Right lobe of liver (tissue), 6 donors: ENCODE results near the gene IGF2BP2. TPM values are rescaled to one million over a fixed set of nuclear protein-coding genes. Genes with fewer than 3 reads are reported as not detected.

Experiments
- ATAC-seq, 4 donors: fragments of 200-7000 bp; cut with Tn5 transposase; one replicate each; pipeline ENCODE4 v1.9.1; 2020; ENCODE audit warnings: mild to moderate bottlenecking in 4 of 4, moderate library complexity in 4 of 4
- DNase-seq, 3 donors: peaks; one replicate each; pipeline ENCODE4 v3.0.0-alpha.2; 2020
- H3K27ac ChIP-seq, 3 donors: fragments of 200-600 bp; one replicate each; pipeline ENCODE4 v1.8.0; 2022
- H3K27me3 ChIP-seq, 2 donors: fragments of 200-600 bp; one replicate each; pipeline ENCODE4 v1.8.0; 2022
- H3K36me3 ChIP-seq, 4 donors: fragments of 200-600 bp; sonication (generic) in 1 of 4; one replicate each; pipeline versions ENCODE4 v1.5.1 to v1.8.0; 2017 to 2022; ENCODE audit warnings: control low read depth in 1 of 4
- H3K4me1 ChIP-seq, 4 donors: fragments of 200-600 bp; sonication (generic) in 1 of 4; one replicate each; pipeline versions ENCODE4 v1.5.1 to v1.8.0; 2017 to 2022; ENCODE audit warnings: control low read depth in 1 of 4
- H3K4me3 ChIP-seq, 3 donors: fragments of 200-600 bp; one replicate each; pipeline ENCODE4 v1.8.0; 2022
- H3K9me3 ChIP-seq, 4 donors: fragments of 200-600 bp; sonication (generic) in 1 of 4; one replicate each; pipeline versions ENCODE4 v1.5.1 to v1.8.0; 2017 to 2022; ENCODE audit warnings: control low read depth in 1 of 4
- POLR2A ChIP-seq: fragments of 450-650 bp; IDR thresholded peaks from one replicate; pipeline ENCODE4 v1.6.1; 2017; ENCODE audit warnings: antibody characterized with exemption, mild to moderate bottlenecking
- WGBS: methylation state at CpG from one replicate; pipeline ENCODE4 v1.1.6; 2018; ENCODE audit warnings: low coverage, low lambda C conversion rate; ENCODE audit not compliant: insufficient coverage; ENCODE audit errors: missing lambda C conversion rate; 5-methylcytosine and 5-hydroxymethylcytosine counted together
- intact Hi-C, 2 donors: fragments of 100-400 bp; cut with DNase I; formaldehyde crosslinking; loops; one replicate each; pipeline versions ENCODE4 v1.11.2 to v1.14.1; 2022
- total RNA-seq, 6 experiments: library from RNA; depleted of rRNA in 2 of 6; stranded (reverse); fragments of >200 nt in 2 of 6; fragmentation: NEBNext Ultra II Directional in 3 of 6; extraction: Animal tissue kit (Norgen Biotek cat#: 25700) in 3 of 6; gene quantifications; one replicate each; pipeline versions ENCODE4 v1.1.0 to v1.2.4, GENCODE V29; 2016 to 2023
- TF ChIP-seq, protein P1 (sequence below), 4 donors: fragments of 200-600 bp in 3 of 4; fragments of 450-650 bp in 1 of 4; IDR thresholded peaks; one replicate each; pipeline versions ENCODE4 v1.5.1 to v1.8.0; 2016 to 2022; ENCODE audit warnings: antibody characterized with exemption in 4 of 4, mild to moderate bottlenecking in 2 of 4
- donor health status: DM: no; HTN: yes; CAD: no.
- donor health status: DM: no; HTN: no; CAD: no.
- donor health status: DM: no; HTN: no; CAD: no.
- donor health status: DM: no; HTN: yes; CAD: no.
- donor health status: DM: no; HTN: yes; CAD: no.

The IGF2BP2 gene
- total RNA-seq, 6 experiments from 2014 or later: 0.99 to 3.0 (median 1.8) TPM

DNA sequence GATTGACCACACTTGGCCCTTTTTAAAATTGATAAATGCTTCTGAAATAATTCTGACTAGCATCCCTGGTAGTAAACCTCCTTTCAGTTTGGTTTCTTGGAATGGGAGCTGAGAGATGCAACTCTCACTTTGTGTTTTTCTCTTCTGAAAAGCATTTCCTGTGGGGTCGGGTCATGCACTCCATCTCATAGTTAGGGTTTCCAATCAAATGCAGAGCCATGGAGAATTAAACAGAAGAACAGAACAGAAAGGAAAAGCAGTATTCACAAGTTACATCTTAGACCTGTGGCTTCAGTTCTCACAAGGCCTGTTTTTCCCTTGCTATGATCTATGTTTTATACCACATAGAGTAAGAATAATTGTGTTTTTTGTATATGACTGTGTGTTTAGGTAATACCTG is 199.1 kb downstream of the IGF2BP2 start:
- H3K27ac ChIP-seq: no peak overlapping the region
- no peak for TF ChIP-seq POLR2A
- TF ChIP-seq, protein P1, sequence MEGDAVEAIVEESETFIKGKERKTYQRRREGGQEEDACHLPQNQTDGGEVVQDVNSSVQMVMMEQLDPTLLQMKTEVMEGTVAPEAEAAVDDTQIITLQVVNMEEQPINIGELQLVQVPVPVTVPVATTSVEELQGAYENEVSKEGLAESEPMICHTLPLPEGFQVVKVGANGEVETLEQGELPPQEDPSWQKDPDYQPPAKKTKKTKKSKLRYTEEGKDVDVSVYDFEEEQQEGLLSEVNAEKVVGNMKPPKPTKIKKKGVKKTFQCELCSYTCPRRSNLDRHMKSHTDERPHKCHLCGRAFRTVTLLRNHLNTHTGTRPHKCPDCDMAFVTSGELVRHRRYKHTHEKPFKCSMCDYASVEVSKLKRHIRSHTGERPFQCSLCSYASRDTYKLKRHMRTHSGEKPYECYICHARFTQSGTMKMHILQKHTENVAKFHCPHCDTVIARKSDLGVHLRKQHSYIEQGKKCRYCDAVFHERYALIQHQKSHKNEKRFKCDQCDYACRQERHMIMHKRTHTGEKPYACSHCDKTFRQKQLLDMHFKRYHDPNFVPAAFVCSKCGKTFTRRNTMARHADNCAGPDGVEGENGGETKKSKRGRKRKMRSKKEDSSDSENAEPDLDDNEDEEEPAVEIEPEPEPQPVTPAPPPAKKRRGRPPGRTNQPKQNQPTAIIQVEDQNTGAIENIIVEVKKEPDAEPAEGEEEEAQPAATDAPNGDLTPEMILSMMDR (IDR thresholded peaks at IDR 0.05): no peak
- DNase-seq (no peak), ATAC-seq (no peak)
- no peaks in the 10 kb centered on the region for H3K9me3 ChIP-seq
- 62% methylated on average over 1 of the region's 1 CpG for WGBS
- H3K27me3 ChIP-seq: no peaks in the 10 kb centered on the region
- no peaks in the 10 kb centered on the region for H3K4me1 ChIP-seq
- H3K36me3 ChIP-seq: peaks cover 0 to 75% (median 13%) of the 10 kb centered on the region in 4 donors
- no peak overlapping the region for H3K4me3 ChIP-seq
- intact Hi-C loops: no loop called here

DNA sequence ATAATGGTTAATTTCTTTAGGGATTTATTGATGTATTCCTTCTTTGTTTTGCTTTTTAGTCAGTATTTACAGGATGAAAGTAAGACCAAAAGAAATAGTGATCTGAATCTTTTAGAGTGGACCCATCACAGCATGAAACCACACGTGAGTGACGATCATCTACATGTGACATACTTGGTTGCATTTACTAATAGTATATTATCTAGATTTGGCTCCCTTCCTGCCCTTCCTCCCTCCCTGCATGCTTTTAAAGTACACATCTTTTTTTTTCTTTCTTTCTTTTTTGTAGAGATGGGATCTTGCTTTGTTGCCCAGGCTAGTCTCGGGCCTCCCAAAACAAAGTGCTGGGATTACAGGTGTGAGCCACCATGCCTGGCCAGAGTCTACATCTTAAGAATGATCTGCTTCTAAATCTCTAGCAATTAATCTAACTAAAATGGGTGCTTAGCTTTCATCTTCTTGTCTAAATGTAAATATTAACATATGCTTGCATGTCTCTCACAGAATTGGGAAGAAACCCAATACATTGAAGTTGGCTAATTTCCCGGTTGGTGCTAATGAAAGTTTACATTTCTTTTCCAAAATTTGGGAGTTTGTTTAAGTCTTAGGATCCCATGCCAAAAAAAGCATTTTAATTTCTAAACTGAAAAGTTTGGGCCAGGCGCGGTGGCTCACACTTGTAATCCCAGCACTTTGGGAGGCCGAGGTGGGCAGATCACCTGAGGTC is 200.7 kb downstream of the IGF2BP2 start:
- intact Hi-C loops: no loop called here
- DNase-seq (no peak), ATAC-seq (no peak)
- Histone ChIP-seq H3K36me3 (peaks cover 0 to 80% (median 15%) of the 10 kb centered on the region in 4 donors), H3K27ac (no peak overlapping the region), H3K9me3 (no peaks in the 10 kb centered on the region), H3K4me3 (no peak overlapping the region), H3K4me1 (no peaks in the 10 kb centered on the region), H3K27me3 (no peaks in the 10 kb centered on the region)
- WGBS: 93% methylated on average over 6 of the region's 7 CpGs
- TF ChIP-seq, protein P1 (IDR thresholded peaks at IDR 0.05): no peak
- no peak for TF ChIP-seq POLR2A

DNA sequence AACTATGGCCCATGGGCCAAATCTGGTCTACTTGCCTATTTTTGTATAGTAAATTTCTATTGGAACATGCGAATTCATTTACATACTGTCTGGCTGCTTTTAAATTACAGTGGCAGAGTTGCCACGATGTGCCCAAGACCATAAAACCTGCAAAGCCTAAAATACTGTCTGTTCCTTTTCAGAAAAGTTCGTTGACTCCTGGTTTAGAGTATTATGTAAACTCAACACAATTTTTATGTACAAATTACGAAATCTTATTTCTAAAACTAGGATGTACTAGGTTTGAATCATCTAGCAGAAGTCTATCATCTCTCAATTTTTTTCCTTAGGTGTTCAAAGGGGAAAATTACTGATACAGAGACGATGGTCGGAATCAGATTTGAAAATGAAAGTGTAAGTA is 211.8 kb downstream of the IGF2BP2 start:
- Histone ChIP-seq H3K36me3 (peaks cover 5 to 62% (median 19%) of the 10 kb centered on the region in 4 donors), H3K27me3 (no peaks in the 10 kb centered on the region), H3K4me3 (peak overlapping the region in 1 of 3 donors; percentile 10), H3K27ac (peak overlapping the region; percentile 3 to 66 (median 25)), H3K9me3 (no peaks in the 10 kb centered on the region), H3K4me1 (peaks cover 0 to 14% (median 6%) of the 10 kb centered on the region in 4 donors)
- ATAC-seq (peak; percentile 73 to 86 (median 80)), DNase-seq (no peak)
- no peak for TF ChIP-seq POLR2A
- TF ChIP-seq, protein P1 (IDR thresholded peaks at IDR 0.05): no peak
- 24% methylated on average over 6 of the region's 6 CpGs for WGBS
- intact Hi-C loops: no loop called here

DNA sequence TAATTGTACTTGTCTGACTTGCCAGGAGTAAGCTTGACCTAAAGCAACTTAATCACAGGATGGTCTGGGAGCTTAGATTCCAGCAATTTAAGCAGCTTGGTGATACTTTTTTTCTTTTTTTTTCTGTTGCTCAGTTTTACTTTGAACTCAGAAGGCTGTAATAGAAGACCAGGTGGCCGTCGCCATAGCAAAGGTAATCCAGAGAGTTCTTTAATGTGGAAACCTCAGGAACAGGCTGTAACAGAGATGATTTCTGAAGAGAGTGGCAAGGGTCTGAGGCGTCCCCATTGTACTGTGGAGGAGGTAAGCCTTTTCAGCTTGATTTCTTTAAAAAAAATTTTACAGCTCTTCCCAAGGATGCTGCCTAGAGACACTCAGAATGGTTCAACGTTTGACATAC is 218.6 kb downstream of the IGF2BP2 start:
- Histone ChIP-seq H3K36me3 (peaks cover 0 to 84% (median 21%) of the 10 kb centered on the region in 4 donors), H3K4me3 (no peak overlapping the region), H3K9me3 (no peaks in the 10 kb centered on the region), H3K27me3 (no peaks in the 10 kb centered on the region), H3K4me1 (no peaks in the 10 kb centered on the region), H3K27ac (no peak overlapping the region)
- TF ChIP-seq, protein P1 (IDR thresholded peaks at IDR 0.05): no peak
- no peak for TF ChIP-seq POLR2A
- ATAC-seq: no peak
- intact Hi-C loops: no loop called here
- WGBS: 76% methylated on average over 4 of the region's 4 CpGs
- DNase-seq: no peak
